Keratinocyte (primary cell): ENCODE data around the gene ZNF680.

Experiments
- EZH2 ChIP-seq: IDR thresholded peaks from one replicate; pipeline ENCODE4 v1.6.1; 2012; ENCODE audit warnings: inconsistent platforms, mild to moderate bottlenecking, low read length, moderate library complexity
- TF ChIP-seq, protein P1 (sequence below), 3 experiments: IDR thresholded peaks in 1 of 3; conservative IDR thresholded peaks in 1 of 3; optimal IDR thresholded peaks in 1 of 3; 2 replicates in 2 of 3; 3 replicates in 1 of 3; pipeline versions ENCODE3 to v1.5.1; 2011; ENCODE audit warnings: low read length in 3 of 3, mild to moderate bottlenecking in 3 of 3, moderate library complexity in 2 of 3, control low read depth in 1 of 3, inconsistent platforms in 1 of 3; ENCODE audit not compliant: insufficient read depth in 2 of 3; ENCODE audit errors: extremely low read depth in 1 of 3

DNA sequence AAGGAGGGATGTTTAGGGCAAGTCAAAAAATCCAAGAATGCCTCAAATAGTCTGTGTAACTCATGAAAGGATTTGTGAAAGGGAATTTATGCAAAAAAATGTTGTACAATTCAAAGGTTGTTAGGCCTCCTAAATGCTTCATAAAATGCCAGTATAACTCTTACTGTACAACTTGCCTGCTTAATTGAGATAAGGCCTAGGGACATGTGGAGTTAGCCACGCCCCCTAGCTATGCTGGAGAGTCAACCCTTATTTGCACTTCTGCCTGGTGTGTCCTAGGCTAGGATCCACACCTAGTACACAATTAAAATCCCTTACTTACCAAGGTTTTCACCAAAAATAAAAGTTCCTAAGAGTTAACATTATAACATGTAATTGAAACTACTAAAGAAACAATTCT is 77.2 kb downstream of the ZNF680 start:
- TF ChIP-seq, protein P1, sequence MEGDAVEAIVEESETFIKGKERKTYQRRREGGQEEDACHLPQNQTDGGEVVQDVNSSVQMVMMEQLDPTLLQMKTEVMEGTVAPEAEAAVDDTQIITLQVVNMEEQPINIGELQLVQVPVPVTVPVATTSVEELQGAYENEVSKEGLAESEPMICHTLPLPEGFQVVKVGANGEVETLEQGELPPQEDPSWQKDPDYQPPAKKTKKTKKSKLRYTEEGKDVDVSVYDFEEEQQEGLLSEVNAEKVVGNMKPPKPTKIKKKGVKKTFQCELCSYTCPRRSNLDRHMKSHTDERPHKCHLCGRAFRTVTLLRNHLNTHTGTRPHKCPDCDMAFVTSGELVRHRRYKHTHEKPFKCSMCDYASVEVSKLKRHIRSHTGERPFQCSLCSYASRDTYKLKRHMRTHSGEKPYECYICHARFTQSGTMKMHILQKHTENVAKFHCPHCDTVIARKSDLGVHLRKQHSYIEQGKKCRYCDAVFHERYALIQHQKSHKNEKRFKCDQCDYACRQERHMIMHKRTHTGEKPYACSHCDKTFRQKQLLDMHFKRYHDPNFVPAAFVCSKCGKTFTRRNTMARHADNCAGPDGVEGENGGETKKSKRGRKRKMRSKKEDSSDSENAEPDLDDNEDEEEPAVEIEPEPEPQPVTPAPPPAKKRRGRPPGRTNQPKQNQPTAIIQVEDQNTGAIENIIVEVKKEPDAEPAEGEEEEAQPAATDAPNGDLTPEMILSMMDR (optimal IDR thresholded peaks at IDR 0.05 in 1 of 3, IDR thresholded peaks at IDR 0.05 in 1 of 3, conservative IDR thresholded peaks at IDR 0.05 in 1 of 3; ENCODE audit: extremely low read depth in 1 of 3, insufficient read depth in 2 of 3, low read length in 3 of 3), result no peak
- TF ChIP-seq EZH2, result no peak
